Activated gamma-delta T cell treated with anti-CD3 and anti-CD28 coated beads, Interleukin-2, amount 50 U/mL, for 16 hours (primary cell): ENCODE data around the gene STARD7.
"Not testable (repeated sequence)": the region's sequence is repeated elsewhere in the genome, so short reads cannot be mapped to it uniquely, and the experiment has no call there.

Source experiments
- DNase-seq: peaks from one replicate; pipeline ENCODE4 v3.0.0-alpha.2; 2020; ENCODE audit warnings: low read depth

STARD7 gene

DNA sequence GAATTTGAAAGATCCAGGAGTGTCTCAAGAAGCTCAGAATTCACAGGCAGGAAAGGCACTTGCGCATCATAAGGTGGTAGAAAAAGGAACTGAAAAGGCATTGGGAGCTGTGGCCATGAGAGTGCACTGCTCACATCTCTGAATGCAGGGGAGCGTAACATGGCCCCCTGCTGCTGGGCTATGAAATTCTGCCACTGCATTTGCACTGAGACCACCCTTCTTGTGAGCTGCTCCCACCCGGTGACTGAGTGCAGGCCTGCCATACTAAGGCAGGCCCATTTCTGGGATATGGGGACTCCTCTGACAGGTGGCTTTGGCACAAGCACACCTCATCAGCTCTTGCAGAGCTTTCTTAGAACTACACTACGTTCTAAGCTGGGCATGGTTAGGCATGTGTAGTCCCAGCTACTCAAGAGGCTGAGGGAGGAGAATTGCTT lies 25.3 kb upstream of the STARD7 start:
- no peak for DNase-seq

DNA sequence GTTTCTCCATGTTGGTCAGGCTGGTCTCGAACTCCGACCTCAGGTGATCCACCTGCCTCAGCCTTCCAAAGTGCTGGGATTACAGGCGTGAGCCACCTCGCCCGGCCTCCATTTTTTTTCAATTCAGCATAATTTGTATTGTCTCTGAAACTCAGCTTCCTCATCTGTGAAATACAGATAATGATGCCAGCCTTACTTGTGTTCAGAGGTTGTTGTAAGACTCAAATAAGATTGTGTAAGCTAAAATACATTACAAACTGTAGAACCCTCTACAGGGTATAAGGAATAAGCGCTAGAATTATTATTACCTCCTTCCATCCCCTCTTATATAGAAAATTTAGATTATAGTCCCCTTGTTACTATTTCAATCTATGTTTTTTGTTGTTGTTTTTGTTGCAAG lies 24.8 kb upstream of the STARD7 start:
- DNase-seq, result no peak

DNA sequence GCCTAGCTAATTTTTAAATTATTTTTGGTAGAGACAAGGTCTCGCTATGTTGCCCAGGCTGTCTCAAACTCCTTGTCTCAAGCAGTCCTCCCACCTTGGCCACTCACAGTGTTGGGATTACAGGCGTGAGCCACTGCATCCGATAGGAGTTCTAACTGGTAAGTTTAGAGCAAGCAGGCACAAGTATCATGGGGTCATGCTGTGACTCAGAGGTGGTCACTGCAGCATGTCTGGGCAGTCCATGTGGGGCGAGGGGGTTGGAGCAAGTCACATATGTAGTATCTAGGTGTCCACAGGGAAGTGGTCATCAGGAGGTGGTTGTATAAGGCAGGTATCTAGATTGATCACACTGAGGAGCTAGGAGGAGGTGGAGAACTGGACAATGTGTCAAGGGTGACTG lies 22.7 kb upstream of the STARD7 start:
- no peak for DNase-seq

DNA sequence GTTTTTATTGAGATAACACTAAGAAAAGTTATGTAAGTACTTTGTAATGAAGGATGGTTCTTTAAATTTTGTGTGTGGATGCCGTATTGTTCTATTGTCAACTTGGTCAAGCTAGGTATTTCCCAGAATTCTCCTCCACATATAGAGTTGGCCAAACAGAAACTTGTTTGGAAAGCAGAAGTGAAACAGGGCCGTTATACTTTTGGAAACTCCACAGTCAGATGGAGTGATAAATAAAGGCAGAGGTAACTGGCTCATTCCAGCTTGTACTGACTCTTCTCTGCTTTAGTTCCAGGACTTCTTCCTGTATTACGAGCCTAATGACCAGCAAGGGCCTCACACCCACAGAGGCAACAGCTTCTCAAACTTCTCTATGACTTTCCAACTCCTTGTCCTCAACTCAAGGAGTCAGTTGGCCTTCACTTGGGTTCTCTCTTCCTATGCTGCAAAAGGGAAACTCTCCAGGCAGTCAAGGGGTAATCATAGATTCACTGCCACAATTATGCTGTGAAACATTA lies 16.4 kb upstream of the STARD7 start:
- DNase-seq, result no peak

DNA sequence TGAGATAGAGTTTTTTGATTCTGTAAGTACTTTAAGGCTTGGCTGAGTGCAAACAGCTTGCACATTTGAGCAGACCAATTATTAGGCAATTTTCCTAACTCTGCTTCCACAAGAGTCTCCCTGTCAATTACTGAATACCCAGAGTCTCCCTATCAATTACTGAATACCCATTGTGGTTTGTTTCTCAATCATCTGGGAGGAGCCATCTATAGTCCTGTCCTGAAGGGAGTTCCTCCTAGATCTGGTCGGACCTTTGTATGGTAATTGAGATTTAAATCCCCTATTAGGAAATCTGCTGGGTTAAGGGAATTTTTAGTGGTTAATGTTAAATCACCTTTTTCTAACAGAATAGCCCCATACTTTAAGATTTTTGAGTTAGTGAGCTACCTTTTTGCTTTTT lies 12.5 kb upstream of the STARD7 start:
- DNase-seq, result not testable (repeated sequence)

DNA sequence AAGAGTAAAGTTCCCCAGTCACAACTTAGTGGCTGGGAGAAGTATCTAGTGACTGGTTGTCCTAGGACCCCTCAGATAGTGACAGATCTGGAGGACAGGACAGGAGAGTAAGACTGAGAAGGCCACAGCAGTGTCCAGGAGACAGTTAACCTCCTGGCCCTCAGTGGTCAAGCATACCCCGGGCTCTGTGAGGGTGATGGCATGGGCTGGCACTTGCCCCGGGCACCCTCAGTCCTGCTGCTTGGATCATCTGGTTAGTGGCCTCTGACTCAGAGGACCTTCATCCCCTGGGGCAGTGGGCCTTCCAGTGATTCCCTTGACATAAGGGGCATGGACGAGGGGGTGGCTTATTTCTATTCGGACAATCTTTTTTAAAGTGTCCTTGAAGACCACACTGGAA lies 11.3 kb upstream of the STARD7 start:
- not testable (repeated sequence) for DNase-seq

DNA sequence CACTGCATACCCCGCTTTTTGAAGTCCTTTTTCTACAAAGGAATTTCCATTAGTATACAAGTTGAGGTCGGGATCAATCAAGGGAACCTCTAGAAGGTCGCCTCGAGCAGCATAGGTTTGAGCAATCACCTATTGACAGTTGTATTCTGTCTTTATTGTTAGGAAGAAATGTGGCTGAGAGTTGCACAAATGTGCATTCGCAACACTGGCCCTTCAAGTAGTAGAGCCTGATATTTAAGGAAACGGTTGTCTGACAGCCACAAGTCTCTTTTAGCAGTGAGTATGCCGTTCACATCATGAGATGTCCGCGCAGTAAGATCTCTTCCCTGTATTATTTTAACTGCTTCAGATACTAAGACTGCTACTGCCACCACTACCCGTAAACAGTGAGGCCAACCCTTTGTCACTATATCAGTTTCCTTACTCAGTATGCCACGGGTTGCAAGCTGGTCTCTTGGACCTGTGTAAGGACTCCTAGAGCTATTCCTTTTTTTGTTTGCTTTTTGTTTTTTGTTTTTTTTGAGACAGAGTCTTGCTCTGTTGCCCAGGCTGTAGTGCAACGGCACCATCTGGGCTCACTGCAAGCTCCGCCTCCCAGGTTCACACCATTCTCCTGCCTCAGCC lies 10.0 kb upstream of the STARD7 start:
- DNase-seq, result no peak

DNA sequence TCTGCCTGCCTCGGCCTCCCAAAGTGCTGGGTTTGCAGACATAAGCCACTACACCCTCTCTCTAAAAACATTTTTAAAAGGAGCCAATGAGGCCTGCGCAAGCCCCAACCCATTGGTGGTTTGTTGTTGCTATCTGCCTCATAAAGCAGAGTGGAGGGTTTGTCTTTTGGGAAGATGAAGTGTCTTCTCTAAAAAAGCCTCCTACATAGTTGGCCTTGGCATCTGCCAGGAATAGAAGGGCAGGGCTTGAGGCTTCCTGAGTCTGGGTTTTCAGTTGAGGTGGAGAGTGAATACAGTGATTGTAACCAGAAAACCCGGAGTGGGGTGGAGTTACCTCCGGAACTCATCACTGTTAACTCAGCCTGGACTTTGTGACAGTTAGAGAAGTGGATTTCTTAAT lies 5.9 kb upstream of the STARD7 start:
- no peak for DNase-seq

DNA sequence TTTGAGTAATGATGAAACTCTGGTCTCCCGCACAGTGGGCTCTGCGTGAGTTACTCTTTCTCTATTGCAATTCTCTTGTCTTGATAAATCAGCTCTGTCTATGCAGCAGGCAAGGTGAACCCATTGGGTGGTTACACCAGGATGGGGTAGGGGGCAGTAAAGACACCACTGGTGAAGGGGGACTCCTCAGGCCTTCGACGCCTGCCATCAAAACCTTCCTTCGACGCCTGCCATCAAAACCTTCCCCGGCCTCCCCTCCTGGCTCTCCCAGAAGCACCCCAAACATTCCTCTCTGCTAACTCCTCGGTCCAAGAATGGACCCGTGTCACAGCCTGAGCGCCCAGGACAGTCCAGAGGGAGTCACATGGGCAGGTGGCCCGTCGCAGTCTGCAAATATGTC lies 4.8 kb upstream of the STARD7 start:
- DNase-seq, result no peak

DNA sequence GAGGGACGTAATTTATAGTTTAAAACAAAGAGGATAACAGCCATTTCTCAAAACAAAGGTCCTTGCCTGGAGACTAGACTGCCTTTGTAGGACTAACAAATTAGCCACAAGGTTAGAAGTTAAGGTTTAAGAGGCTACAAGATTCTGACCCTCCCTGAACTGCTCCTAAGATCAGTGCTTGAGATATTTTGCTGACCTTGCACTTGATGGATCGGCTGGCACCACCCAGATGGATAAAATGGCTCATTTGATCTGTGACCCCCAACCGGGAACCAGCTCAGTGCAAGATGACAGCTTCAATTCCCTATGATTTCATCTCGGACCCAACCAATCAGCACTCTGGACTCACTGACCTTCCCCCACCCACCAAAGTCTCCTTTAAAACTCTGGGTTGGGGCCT lies 3.7 kb upstream of the STARD7 start:
- DNase-seq, result no peak

DNA sequence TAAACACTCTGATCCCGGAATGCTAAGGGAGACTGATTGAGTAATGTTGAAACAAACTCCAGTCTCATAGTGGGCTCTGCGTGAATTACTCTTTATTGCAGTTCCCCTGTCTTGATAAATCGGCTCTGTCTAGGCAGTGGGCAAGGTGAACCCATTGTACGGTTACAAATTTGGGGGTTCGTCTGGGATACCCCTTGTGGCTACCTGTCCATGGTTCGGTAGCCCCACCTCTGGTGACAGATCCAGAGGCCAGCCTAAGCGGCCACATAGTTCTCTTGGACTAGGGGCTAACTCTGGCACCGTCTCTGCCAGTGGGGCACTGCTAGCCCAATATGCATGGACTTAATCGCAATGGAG lies 1.1 kb upstream of the STARD7 start:
- no peak for DNase-seq

DNA sequence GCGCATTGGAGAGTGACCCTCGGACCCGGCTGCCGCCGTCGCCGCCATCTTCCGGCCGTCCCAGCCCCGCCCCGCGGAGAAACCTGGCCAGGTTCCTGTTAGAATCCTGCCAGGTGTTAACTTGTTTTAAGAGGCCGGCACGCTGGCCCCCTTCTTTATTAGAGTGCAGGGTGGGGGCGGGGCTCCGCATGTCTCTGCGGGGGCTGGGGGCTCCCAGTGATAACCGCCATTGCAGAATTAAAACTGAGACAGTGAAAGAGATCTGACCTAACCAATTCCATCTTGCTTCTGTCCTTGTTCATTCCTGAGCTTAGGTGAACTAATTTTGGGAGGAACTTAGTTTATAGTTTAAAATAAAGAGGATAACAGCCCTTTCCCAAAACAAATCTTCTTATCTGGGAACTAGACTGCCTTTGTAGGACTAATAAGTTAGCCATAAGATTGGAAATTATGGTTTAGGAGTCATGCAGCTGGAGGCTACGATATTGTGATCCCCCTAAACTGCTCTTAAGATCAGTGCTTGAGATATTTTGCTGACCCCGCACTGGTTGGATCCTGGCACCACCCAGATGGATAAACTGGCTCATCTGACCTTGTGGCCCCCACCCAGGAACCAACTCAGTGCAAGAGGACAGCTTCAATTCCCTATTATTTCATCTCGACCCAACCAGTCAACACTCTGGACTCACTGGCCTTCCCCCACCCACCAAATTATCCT lies 543 bp upstream of the STARD7 start:
- no peak for DNase-seq

DNA sequence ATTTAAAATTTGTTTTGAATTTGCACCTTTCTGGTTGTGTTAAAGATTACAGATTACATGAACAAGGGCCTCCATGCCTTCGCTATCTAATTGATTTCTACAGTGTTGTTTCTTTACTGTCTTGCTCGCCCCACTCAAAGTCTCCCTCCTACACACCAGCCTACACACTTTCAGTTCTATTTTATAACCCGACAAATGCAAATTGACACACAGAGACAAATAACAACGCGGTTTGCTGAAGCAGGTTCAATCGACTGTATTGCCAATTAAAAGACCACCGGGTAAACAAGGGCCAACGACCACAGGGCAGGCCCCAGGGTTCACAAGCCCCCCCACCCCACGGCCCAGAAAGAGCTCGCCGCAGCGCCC lies 869 bp downstream of the STARD7 start:
- peak; percentile 5 for DNase-seq

DNA sequence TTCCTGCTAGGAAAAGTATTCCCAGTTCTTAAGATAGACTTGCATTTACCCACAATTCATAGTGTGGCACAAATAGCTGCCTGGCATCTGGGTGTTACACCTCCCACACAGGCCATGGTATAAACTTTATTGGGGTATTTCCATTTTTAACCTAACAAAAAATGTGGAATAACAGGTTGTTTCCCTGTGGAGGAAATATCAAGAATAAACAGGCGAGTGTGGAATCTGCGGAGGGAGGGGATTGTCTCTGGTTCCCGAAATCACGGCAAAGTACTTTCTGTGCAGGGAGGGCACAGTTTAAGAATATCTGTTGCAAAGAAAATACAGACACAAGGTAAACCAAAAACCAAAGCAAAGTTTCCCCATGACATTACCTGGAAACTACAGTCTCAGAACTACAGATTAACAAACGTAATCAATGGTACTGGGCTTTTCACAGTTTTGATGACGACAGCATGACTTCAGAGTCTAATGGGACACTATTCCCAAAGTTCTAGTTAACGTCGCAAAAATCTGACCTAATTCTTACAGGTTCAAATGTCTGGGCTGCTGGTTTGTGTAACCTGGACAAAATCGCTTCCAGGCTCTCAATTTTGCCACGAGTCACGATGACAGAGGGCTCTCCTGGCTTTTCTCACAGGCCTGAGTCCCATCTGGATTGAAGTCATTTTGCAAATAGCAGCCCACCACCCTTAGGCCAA lies 1.4 kb downstream of the STARD7 start:
- DNase-seq, result no peak

DNA sequence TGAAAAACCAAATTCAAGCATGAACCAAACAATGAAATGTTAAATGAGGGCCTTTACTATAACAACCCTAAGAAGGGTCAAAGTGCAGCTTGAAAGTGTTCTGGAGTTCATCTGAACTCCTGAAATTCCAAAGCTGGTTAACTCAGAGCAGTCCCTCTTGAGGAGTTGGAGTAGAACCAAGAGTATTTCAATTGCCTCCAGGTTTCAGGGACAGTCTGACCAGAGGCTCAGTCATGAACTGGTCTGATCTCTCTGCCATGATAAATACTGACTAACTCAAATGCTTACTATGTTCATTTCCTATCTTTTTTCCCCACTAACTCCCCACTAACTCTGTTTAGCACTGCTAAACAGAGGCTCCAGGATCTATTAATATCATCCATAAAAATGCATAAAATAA lies 2.7 kb downstream of the STARD7 start:
- DNase-seq, result no peak

DNA sequence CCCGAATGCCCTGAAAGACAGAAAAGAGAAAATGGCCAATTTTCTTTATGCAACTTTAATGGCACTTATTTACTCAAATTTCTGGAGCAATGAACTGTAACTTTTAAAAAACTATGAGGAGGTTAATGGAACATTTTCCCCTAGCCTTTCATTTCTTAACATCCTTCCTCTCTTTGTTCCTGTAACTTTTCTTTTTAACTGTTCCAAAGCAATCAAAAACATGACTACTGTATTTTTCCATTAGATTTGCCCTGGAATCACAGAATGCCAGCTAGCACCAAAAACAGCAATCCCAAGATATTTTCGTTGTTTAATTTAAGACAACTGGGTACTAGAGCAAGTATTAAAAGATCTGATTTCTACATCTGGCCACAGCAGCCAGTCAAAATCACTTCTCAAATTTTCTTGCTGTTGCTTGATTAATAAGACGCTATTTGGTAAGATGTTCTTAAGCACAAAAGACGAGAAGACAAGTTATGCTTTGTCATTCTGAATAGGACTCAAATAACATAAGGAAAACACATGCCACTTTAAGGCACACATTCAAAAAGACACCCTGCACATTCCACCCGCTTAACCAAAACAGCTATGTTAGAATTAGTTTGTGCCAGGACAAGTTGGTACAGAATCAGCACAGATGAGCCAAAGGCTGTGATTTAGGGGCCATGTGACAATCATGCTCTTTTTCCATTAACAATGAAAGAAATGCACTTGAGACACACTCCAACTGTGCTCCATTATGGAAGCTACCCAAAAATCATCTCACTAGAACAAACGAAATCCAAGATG lies 3.6 kb downstream of the STARD7 start:
- DNase-seq, result no peak

DNA sequence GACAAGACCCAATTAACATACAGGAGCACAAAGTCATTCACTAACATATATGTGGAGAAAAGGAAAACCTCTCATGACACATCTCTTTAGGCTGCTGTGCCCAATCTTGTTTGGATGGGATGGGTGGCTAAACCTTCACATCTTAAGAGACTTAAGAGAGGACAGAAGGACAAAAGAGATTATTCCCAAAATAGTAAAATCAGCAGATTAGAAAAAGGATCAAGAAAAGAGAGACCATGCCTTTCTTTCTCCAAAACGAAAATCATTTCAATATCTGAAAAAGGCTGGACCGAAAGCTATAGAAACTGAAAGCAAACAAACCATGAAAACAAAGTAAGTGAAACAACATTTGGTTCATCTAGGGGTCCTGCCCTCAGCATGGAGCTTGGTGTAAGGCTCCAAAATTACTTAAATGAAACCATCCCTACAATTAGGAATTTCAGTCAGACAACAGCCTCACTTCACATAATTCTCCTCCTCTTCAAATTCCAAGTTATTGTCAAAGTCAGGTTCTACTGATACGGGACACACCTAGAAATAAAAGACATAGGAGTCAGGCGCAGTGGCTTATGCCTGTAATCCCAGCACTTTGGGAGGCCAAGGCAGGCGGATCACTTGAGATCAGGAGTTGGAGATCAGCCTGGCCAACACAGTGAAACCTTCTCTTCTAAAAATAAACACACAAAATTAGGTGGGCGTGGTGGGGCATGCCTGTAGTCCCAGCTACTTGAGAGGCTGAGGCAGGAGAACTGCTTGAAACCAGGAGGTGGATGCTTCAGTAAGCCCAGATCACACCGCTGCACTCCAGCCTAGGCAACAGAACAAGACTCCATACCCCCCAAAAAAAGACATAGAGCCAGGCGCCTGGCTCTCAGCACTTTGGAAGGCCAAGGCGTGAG lies 5.2 kb downstream of the STARD7 start:
- DNase-seq, result no peak

DNA sequence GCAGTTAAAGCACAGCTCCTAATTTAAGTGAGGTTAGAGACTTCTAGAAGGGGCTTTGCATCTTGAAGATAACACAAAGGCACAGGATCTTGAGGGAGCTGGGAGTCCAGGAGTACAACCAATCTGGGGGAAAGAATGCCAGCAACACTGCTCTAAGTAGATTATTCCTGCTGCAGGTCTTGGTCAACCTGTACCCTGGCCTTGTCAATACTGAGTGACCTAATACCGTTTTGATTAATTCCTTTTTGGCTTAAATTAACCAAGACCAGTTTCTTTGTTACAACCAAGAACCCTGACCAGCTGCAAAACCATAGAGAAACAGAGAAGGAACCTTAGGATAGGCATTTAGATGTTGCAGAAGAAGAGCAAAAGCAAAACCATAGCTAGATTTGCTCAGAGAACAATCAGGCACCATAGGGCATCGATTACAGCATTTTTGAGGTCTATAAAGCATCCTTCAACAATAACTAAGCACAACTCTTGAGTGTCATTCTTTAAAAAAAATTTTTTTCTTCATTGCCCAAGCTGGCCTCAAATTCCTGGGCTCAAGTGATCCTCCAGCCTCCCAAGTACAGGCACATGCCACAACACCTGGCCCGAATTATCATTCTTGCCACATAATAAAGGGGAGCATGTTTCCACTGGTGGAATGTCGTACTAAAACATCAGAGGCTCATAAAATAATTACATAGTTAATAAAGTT lies 6.3 kb downstream of the STARD7 start:
- no peak for DNase-seq

DNA sequence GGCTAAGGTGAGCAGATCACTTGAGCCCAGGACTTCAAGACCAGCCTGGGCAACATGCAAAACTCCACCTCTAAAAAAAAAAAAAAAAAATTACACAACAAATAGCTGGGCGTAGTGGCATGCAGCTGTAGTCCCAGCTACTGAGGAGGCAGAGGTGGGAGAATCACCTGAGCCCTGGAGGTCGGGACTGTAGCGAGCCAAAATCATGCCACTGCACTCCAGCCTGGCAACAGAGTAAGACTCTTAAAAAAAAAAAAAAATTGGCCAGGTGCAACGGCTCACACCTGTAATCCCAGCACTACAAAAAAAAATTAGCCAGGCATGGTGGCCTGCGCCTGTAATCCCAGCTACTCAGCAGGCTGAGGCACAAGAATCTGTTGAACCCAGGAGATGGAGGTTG lies 7.3 kb downstream of the STARD7 start:
- DNase-seq, result no peak

DNA sequence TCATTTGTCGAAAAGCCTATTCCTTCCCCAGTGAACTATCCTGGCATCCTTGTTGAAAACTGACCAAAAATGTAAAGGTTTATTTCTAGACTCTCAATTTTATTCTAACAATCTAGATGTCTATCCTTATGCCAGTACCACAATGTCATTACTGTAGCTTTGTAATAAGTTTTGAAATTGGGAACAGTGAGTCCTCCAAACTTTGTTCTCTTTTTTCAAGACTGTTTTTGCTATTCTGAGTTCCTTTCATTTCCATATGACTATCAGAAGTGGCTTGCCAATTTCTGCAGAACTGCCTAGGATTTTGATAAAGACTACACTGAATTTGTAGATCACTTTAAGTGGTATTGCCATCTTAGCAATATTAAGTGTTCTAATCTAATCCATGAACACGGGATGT lies 9.7 kb downstream of the STARD7 start:
- no peak for DNase-seq
